Activated CD8-positive, alpha-beta memory T cell treated with anti-CD3 and anti-CD28 coated beads, Interleukin-2, amount 50 U/mL, for 24 hours (primary cell): ENCODE measurements around the gene TMEM266.

Experiments used
- DNase-seq: peaks from one replicate; pipeline ENCODE4 v3.0.0-alpha.2; 2020; ENCODE audit errors: extremely low read depth

The TMEM266 gene

DNA sequence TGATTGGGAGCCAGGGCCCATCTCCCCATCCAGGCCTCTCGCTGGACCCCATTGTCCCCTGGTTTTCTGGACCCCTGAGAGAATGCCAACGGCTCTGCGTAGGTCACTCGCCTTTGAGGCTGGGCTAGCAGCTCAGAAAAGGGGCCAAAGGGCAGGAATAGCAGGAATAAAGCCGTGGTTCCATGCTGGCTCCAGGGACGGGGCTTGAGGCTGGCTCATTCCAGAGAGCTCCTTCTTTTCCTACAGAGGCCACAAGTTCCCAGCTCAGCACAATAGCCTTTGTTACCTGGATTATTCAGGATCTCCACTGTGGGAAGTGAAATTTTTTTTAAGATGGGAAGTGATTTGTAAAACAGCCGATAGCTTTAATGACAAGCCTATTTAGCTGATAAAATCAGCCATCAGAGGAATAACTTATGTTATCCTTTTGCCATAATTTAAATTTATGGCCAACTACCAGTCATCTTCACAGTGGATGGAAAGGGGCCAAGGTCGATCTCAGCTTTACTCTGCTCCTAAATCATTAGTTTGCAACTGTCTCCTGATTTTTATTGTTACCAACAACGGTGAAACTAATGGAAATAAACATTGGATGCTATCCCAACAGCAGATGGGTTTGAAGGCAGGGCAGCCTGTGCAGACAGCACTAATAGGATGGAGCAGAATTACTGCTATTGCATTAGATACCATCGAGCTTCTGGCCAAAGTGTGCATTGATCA lies 124.3 kb downstream of the TMEM266 start:
- no peak for DNase-seq

DNA sequence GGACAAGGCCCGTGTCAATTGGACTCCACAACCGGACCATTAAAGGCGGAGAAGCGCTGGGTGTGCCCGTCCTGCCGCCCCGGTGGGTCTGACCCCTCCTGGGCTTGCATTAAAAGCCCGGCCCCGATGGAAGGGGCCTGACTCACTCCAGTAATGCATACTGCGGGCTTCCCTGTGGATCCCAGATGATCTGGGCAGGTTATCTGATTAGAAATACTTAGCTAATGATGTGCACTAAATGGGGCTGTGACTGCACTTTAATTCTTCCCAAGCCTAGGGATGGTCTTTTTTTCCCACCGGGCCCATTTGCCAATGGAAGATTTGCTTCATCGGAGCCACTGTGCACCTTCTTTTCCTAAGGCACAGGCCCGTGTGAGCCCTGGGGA lies 124.9 kb downstream of the TMEM266 start:
- DNase-seq: no peak

DNA sequence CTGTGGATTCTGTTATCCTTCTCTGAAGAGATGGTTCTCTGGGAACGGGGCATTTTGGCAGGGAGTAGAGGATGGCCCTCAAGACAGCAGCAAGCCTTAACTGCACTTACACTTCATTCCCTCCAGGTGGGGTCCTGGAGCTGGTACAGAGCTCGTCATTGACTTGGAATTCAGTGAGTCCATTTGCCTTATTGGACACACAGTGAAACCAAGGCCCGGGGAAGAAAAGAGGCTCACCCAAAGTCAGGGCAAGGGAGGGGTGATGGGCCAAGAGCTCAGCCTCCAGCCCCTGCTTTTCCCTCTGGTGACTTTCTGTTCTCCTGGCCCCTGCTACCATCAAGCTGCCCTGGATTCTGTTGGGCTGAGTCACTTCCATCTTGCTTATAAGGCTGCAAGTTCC lies 125.9 kb downstream of the TMEM266 start:
- no peak for DNase-seq

DNA sequence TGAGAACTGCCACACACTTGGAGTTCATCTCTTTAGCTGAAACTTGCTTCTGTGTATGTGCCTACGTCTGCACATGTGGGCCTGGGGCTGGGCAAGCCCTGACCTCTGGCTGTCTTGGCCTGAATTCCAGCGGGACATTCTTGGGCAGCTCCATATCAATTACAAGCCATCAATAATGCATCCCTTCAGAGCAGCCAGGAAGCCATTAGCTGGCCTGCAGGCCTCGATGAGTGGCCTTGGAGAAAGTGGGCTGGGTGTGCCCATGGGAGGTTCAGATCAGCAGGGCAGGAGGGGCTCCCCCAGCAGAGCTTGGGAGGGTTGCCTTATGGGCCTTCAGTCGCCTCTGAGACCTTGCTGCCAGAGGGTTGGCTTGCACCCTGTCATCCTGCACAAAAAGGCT lies 127.4 kb downstream of the TMEM266 start:
- no peak for DNase-seq

DNA sequence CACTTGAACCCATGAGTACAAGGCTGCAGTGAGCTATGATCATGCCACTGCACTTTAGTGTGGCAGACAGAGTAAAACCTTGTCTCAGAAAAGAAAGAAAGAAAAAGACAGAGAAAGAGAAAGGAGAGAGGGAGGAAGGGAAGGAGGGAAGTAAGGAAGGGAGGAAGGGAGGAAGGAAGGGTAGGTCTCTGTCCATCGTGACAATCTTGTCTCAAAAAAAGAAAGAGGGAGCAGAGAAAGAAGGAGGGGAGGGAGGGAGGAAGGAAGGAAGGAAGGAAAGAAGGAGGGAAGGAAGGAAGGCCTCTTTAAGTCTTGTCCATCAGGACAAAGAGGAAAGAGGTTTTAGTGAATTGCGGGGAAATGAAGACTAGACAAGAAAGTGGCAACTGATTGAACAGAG lies 129.3 kb downstream of the TMEM266 start:
- DNase-seq: no peak

DNA sequence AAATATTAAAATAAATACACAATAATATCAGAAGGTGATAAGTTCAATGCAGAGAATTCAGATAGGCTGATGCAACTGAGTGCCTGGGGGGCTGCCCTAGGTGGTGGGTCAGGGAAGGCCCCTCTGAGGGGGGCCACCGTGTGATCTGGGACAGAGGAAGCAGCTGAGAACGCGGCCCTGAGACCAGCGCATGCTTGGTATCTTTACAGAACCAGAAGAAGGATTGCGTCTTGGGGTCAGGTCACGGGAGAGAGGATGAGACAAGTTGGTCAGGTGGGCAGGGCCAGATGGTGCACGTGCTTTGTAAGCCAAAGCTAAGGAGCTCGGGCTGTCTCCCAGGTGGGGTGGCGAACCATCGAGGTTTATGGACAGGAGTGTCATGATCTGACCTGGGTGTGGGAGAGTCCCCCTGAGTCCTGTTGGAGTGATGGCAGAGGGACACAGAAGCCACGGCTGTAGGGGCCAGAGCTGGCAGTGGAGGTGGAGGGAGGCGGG lies 130.3 kb downstream of the TMEM266 start:
- no peak for DNase-seq

DNA sequence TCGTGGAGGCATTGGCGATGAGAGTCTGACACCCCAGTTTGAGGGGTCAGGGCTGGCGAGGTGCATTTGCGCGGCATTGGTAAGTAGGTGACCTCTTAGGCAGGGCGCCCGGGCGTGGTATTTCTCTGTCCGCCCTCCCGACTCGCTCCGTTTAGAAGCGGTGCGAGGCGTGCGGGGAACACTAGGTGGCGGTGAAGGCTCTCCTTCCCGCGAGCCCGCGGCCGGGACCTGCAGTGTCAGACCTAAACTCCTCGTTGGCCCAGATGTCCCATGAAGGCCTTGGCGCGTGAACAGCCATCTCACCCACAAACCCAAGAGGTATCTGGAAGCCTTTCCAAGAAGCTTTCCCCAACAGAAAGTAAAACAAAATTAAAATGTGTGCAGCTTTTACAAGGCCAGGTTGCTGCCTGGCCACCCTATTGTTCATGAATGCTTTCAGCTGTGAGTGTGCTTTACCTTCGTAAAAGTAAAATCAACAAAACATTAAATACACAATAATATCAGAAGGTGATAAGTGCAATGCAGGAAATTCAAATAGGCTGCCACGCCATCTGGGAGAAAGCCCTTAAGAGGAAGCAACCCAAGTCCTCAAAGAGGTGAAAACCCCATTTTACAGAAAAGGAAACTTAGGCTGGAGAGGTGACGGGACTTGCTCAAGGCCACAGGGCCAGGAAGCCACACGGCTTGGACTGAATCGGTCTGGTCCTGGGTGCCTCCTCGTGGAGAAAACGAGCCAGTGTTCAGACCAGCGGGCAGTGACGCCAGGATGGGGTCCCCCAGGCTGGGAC lies 131.2 kb downstream of the TMEM266 start:
- peak; percentile 31 for DNase-seq

DNA sequence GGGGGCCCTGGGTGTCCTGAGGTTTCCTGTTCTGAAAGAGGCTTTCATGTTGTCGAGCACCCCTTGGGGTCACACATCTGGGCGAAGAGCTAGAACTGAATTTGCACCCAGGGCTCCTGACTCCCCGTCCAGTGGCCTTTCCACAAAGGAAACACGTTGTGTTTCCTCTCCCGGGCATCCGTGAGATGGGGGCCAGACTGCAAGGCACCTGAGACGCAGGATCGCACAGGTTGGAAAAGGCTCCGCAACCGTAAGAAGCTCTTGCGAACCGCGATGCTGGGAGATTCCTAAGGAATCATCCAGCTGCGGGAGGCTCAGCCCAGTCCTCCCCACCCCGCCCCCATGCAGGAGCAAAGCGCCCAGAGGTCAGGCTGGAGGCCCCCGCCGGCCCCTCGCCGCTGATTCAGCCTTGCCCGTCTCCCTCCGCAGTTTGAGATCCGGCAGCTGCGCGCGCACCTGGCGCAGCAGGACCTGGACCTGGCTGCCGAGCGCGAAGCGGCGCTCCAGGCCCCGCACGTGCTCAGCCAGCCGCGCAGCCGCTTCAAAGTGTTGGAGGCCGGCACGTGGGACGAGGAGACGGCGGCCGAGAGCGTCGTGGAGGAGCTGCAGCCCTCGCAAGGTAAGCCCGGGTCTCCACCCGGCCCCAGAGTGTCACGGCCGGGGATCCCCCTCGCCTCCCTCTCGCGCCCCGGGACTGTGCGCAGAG lies 131.9 kb downstream of the TMEM266 start:
- DNase-seq: no peak

DNA sequence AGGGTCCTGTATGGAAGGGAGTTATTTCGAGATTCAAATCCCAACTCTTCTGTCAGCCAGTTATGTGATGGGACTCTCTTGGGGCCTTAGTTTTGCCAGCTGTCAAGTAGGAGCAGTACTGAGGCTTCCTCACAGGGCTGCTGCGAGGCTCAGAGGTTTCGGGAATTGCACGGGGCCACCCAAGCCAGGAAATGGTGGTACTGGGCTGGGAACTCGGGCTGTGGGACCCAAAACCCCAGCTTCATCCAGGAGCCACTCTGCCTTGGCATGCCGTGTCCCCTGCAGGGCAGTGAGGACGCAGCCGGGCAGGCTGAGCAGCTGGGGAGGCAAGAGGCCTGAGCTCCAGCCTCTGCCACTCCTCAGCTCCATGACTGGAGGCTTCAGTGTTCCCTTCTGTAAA lies 132.9 kb downstream of the TMEM266 start:
- no peak for DNase-seq

DNA sequence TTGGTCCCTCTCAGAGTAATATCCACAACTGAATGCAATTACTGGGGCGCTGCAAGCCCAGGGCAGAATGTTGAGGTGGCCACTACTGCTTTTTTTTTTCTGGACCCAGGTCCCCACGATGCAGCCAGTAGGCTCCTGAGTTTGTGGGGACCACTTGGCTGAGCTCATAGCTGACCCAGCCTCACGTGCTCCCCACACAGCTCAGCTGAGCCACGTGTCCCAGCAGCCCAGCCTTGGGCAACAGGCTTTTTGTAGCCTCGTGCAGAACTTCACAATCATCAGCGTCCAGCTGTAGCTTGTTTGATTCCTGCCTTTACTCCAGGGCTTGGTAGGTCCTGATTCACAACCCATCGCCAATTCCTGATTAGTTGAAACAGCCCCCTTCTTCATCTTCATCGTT lies 134.1 kb downstream of the TMEM266 start:
- DNase-seq: no peak

DNA sequence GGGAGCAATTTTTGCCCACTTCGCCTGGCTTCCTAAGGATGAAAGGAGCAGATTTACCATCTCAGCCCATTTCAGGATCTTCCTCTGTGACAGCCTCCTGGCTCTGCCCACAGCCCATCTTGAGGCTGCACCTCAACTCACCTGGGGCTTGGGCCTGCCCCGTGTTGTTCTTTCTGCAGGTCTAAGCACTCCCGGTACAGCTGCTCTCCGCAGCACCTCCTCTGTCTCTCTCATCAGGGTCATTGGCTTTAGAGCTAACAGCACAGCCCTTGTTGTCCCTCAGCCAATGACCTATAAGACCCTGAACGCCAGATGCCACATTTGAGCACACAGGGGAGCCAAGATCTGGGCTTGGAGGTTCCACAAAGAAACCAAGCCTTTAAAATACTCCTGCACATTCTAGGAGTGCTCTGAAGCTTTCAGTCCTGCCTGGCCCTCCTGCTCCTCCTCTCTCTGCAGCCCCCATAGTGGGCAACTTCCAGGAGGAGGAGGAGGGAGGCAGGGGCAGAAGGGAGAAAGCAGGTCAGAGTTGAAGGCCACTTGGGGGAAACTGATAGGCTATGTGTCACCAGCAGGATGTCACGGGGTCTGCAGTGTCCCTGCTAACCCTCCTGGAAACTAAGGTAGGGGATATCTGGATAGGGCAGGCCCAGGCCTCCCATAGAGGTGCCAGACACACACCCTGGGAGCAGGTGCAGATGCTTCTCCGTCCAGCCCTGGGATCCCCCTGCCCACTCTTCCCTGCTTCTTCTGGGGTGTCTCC lies 135.9 kb downstream of the TMEM266 start:
- DNase-seq: no peak

DNA sequence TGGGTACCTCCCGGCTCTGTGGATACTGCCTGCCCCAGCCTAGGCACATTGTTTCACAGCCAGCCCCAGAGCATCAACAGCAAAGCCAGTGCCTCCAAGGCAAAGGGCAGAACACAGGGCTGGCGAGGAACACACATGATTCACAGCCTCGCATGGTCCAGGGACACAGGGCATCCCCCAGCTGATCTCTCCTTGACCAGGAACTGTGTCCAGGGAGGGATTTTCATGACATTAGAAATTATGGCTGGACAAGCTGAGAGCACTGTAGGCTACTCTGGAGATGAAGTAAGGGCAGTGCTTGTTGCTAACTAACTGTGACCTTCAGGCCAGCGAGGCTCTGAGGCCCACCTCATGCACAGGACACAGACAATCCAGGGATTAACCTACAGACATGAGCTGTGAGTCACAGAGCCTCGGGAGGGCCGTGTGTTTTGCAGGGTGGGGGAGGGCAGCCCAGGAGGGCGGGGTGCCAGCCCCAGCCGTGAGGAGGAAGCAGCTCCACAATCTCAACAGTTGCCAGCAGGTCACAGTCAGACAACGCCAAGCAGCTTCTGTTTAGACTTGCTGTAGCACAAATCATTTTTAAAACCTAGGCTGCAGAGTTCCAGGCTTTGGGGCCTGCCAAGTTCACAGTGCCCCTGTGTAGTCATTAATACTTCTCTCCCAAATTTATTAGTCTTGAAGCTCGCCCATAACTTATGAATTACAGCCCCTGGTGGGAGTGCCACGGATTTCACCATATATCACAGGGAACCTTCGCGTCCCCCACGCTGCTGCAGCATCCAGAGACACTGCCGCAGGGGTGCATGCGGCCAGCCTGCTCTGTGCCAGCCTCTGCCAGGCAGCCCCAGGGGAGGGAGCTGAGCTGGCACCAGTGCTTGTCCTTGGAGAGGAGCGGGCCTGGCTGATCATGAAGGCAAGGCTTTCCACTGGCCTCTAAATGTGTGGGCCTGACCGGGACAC lies 136.8 kb downstream of the TMEM266 start:
- DNase-seq: no peak

DNA sequence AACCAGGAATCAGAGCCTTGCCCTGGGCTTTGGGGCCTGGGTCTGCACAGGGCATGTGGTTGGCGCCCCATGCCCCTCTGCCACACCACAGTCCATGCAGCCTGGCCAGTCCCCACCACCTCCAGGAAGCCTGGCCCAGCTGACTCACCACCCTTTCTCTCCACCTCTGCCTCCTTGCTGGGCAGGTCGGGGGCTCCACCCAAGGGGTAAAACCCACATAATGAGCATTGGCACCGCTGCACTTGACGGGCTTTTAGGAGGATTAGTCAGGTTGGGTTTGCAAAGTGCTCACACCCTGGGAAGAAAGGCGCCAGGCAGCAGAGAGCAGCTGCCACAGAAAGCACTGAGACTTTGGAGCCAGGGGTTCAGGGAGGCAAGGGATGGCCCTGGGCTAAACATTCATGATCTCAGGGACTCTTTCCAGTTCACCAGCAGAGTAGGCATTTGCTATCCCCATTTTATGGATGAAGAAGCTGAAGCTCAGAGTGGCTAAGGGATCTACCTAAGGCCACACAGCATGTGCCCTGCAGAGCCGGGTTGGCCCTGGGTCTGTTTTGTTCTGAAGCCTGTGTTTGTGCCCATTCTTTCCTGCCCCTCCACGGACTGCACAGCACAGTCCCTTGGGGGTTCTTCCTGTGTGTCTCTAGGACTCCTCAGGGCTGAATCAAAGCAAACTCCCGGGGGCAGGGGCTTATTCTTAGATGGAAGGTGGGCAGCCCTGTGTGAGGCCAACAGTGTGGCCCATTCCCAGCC lies 138.1 kb downstream of the TMEM266 start:
- no peak for DNase-seq

DNA sequence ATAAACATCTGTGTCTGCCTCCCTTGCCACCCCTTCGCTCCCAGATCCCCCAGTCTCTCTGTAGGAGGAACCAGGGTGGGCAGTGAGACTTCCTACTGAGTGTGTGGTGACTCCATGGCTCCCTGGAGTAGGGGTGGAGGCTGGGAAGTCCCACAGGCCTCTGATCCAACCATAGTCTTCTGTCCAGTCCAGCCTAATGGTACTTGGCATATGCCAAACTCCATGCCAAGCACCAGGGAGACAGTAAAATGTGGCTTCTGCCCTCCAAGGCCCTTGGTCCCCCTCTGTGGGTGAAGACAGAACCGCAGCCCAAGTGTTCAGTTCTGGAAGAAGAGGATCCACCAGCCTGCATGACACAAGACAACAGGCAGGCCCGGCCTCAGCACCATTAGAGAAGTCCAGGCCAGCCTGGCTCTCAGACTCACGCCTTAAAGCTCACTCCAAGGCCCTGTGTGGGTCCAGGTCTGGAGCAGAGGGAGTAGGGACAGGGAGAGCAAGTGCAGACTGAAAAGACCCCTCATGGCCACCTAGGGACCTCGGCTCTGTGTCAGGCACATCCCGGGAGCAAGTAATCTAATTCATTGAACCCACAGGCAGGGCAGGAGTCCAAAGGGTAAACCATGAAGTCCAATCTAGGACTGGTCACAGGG lies 138.8 kb downstream of the TMEM266 start:
- no peak for DNase-seq

DNA sequence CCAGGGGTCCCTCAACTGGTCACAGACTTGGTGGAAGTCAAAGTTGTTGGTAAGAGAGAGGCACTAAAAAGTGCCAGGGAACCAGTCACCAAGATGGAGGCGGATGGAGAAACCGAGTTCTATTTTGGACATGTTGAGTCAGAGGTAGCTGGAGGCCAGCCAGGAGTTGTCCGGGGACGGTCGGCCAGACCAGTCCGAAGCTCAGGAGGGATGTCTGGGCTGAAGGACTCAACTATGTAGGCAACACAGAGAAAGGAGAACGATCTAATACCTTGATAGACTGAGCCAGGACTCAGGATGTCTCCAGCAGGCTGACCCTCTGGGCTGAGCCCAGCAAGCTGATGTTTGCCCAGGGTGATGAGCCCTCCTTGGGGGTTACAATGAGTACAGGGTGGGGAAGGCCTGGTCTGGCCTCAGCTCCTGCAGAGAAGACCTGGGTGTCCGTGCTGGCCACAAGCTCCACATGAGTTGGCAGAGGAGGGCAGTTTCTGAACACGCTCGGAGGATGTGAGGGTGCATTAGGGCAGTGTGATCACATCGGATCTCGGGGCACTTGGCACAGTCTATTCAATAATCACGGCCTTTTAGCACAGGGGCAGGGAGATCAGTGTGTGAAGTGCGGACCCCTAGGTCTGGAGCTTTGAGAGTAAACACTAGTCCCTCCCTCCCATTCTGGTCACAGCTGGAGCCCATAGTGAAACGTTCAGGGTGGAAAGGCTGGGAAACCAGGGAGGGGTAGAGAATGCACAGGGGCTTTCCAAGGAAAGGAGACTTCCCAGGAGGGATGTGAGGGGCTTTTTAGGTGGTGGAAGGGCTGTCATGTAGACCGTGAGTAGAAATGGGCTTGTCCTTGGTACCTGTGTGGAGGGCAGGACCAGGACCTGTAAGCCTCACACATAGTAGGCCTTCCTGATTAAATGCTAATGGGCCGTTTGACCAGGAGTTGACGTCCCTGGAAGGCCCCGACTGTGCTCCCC lies 139.6 kb downstream of the TMEM266 start:
- DNase-seq: no peak

DNA sequence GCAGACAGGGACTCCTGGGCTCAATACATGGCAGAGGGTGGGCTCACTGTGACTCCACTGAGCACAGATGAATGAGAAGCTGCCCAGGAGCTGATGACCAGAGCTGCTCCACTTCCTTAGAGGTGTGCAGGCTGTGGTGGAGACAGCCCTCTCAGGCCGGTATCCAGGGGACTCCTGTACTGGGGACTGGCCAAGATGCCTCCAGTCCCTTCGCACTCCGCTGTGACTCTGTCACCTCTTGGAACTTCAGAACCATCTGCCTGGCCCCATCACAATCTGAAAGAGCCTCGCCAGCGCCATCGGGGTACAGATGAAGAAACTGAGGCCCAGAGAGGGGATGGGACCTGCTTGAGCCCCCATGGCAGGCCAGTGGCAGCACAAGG lies 140.3 kb downstream of the TMEM266 start:
- DNase-seq: no peak

DNA sequence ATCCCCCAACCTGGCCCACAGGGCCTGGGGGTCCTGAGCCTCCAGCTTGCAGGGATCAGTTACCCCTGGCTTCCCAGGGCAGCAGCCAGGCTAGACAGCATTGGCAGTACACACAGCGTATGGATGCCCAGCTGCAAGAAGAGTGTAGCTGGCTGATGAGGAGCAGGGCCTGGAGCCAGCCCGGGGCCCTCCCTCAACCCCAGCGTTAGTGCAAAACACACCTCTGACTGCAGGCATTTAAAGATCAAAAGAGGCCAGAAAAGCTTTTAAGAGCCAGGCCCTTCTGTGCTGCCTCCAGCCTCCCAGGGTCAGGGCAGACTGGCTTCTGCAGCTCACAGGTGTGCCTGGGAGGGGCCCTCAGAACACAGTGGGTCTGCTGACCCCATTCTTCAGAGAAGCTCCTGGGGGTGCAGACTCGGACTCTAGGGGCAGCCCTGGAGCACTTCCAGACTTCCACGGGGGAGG lies 140.9 kb downstream of the TMEM266 start:
- DNase-seq: no peak
